SH-SY5Y (cell line): ENCODE data around the gene PCMTD2.

Source experiments
- GATA2 ChIP-seq: IDR thresholded peaks from 2 replicates; pipeline ENCODE4 v1.6.1; 2011; ENCODE audit warnings: mild to moderate bottlenecking, low read depth, low read length
- GATA3 ChIP-seq: IDR thresholded peaks from 2 replicates; pipeline ENCODE4 v1.6.1; 2011; ENCODE audit warnings: low read depth, mild to moderate bottlenecking, low read length, moderate library complexity

GRCh38 chr20:64228086-64228653, 27.4 kb upstream of the PCMTD2 start:
- no peak for TF ChIP-seq GATA3
- TF ChIP-seq GATA2 = no peak
